NCI-H2081 (cell line): Measurements from ENCODE around the gene PCDHGC4.

Source experiments
- DNase-seq, 2 experiments: peaks; one replicate each; lab custom pipeline; 2025; lab: John Stamatoyannopoulos, UW

Gene PCDHGC4

GRCh38 chr5:141490271-141490670, 5.4 kb downstream of the PCDHGC4 start:
- DNase-seq: no peak

GRCh38 chr5:141490771-141491170, 5.9 kb downstream of the PCDHGC4 start:
- DNase-seq: no peak

- DNase-seq: no peak
Observed at GRCh38 chr5:141491323-141492167, 6.7 kb downstream of the PCDHGC4 start.

- DNase-seq: no peak
Observed at GRCh38 chr5:141492168-141492885, 7.5 kb downstream of the PCDHGC4 start.

- no peak for DNase-seq
Observed at GRCh38 chr5:141493500-141494422, 8.9 kb downstream of the PCDHGC4 start.

GRCh38 chr5:141494761-141495452, 10.1 kb downstream of the PCDHGC4 start:
- no peak for DNase-seq

- no peak for DNase-seq
Observed at GRCh38 chr5:141495453-141495811, 10.6 kb downstream of the PCDHGC4 start.

GRCh38 chr5:141496038-141496437, 11.2 kb downstream of the PCDHGC4 start:
- DNase-seq: peak in 1 of 2 experiments; percentile 0

GRCh38 chr5:141501761-141502160, 16.9 kb downstream of the PCDHGC4 start:
- no peak for DNase-seq

- no peak for DNase-seq
Observed at GRCh38 chr5:141503681-141504080, 18.9 kb downstream of the PCDHGC4 start.

GRCh38 chr5:141504216-141504615, 19.4 kb downstream of the PCDHGC4 start:
- DNase-seq: no peak

GRCh38 chr5:141506381-141507155, 21.7 kb downstream of the PCDHGC4 start:
- DNase-seq: no peak

- no peak for DNase-seq
Observed at GRCh38 chr5:141507387-141508091, 22.7 kb downstream of the PCDHGC4 start.

GRCh38 chr5:141508440-141508797, 23.6 kb downstream of the PCDHGC4 start:
- no peak for DNase-seq

- no peak for DNase-seq
Observed at GRCh38 chr5:141508798-141509611, 24.2 kb downstream of the PCDHGC4 start.

GRCh38 chr5:141510160-141510559, 25.3 kb downstream of the PCDHGC4 start:
- no peak for DNase-seq

GRCh38 chr5:141510850-141511601, 26.2 kb downstream of the PCDHGC4 start:
- no peak for DNase-seq

GRCh38 chr5:141511771-141512325, 27.0 kb downstream of the PCDHGC4 start:
- no peak for DNase-seq
